Suprapubic skin (tissue), 4 donors: Measurements from ENCODE around the gene COX20. TPM values are rescaled to one million over a fixed set of nuclear protein-coding genes. Genes with fewer than 3 reads are reported as not detected.
"Not testable (repeated sequence)": the region's sequence is repeated elsewhere in the genome, so short reads cannot be mapped to it uniquely, and the experiment has no call there.

Experiments
- DNase-seq, 2 donors: peaks; one replicate each; pipeline ENCODE4 v3.0.0-alpha.2; 2019; ENCODE audit warnings: low spot score in 2 of 2
- H3K27ac ChIP-seq: fragments of 200-600 bp; sonication (generic); one replicate; pipeline ENCODE4 v1.5.1; 2019
- H3K27me3 ChIP-seq: fragments of 200-600 bp; sonication (generic); one replicate; pipeline ENCODE4 v1.5.1; 2019
- H3K36me3 ChIP-seq: fragments of 200-600 bp; sonication (generic); one replicate; pipeline ENCODE4 v1.5.1; 2019
- H3K4me1 ChIP-seq: fragments of 200-600 bp; sonication (generic); one replicate; pipeline ENCODE4 v1.5.1; 2019
- H3K4me3 ChIP-seq: fragments of 200-600 bp; sonication (generic); one replicate; pipeline ENCODE4 v1.5.1; 2019; ENCODE audit warnings: mild to moderate bottlenecking
- H3K9me3 ChIP-seq: fragments of 200-600 bp; sonication (generic); one replicate; pipeline ENCODE4 v1.5.1; 2019
- CTCF ChIP-seq, 2 donors: fragments of 200-600 bp in 1 of 2; fragments of 450-650 bp in 1 of 2; sonication (generic) in 1 of 2; IDR thresholded peaks; one replicate each; pipeline ENCODE4 v1.5.1; 2016 to 2019; ENCODE audit warnings: antibody characterized with exemption in 2 of 2, mild to moderate bottlenecking in 1 of 2, moderate library complexity in 1 of 2
- EP300 ChIP-seq: sonication (generic); formaldehyde crosslinking; IDR thresholded peaks from one replicate; pipeline ENCODE4 v1.6.1; 2017; ENCODE audit warnings: antibody characterized with exemption
- POLR2A ChIP-seq, 2 donors: fragments of 450-650 bp; IDR thresholded peaks; one replicate each; pipeline ENCODE4 v1.6.1; 2017; ENCODE audit warnings: antibody characterized with exemption in 2 of 2, mild to moderate bottlenecking in 2 of 2, moderate library complexity in 2 of 2
- POLR2AphosphoS5 ChIP-seq, 3 donors: sonication (generic); formaldehyde crosslinking; IDR thresholded peaks; one replicate each; pipeline ENCODE4 v1.6.1; 2017; ENCODE audit warnings: antibody characterized with exemption in 3 of 3
- WGBS: methylation state at CpG from one replicate; pipeline ENCODE4 v1.1.5; 2018; 5-methylcytosine and 5-hydroxymethylcytosine counted together
- total RNA-seq, 4 donors: library from RNA; depleted of rRNA; stranded (reverse); fragments of >200 nt; gene quantifications; one replicate each; pipeline ENCODE4 v1.1.0, GENCODE V29; 2016

COX20 gene
- total RNA-seq, 4 donors from 2014 or later = 19.4 to 30.3 (median 25.3) TPM

- Histone ChIP-seq H3K9me3 (no peaks in the 10 kb centered on the region), H3K27me3 (peaks cover 4% of the 10 kb centered on the region), H3K27ac (no peak overlapping the region), H3K4me1 (no peaks in the 10 kb centered on the region), H3K36me3 (no peaks in the 10 kb centered on the region), H3K4me3 (no peak overlapping the region)
- no peak for TF ChIP-seq CTCF (IDR thresholded peaks at IDR 0.05)
- no peak for TF ChIP-seq POLR2AphosphoS5 (IDR thresholded peaks at IDR 0.05)
- WGBS = 87% methylated on average over 5 of the region's 5 CpGs
- DNase-seq = no peak
Measured at GRCh38 chr1:244792188-244792850, 43.1 kb upstream of the COX20 start.

GRCh38 chr1:244794071-244794470 lies 41.4 kb upstream of the COX20 start:
- H3K27me3 ChIP-seq = no peaks in the 10 kb centered on the region
- H3K4me1 ChIP-seq = no peaks in the 10 kb centered on the region
- H3K4me3 ChIP-seq = no peak overlapping the region
- no peak overlapping the region for H3K27ac ChIP-seq
- no peaks in the 10 kb centered on the region for H3K9me3 ChIP-seq
- TF ChIP-seq CTCF (IDR thresholded peaks at IDR 0.05) (no peak), POLR2AphosphoS5 (IDR thresholded peaks at IDR 0.05) (no peak), POLR2A (IDR thresholded peaks at IDR 0.05) (no peak), EP300 (no peak)
- no peak for DNase-seq
- H3K36me3 ChIP-seq = no peaks in the 10 kb centered on the region
- WGBS = 89% methylated on average over 9 of the region's 9 CpGs

GRCh38 chr1:244794516-244794915 lies 40.9 kb upstream of the COX20 start:
- not testable (repeated sequence) for H3K27me3 ChIP-seq, H3K4me1 ChIP-seq, H3K36me3 ChIP-seq, H3K27ac ChIP-seq, DNase-seq, H3K9me3 ChIP-seq, H3K4me3 ChIP-seq
- WGBS = 88% methylated on average over 6 of the region's 6 CpGs

- Histone ChIP-seq H3K4me1 (peaks cover 4% of the 10 kb centered on the region), H3K27ac (no peak overlapping the region), H3K36me3 (no peaks in the 10 kb centered on the region), H3K9me3 (no peaks in the 10 kb centered on the region), H3K4me3 (no peak overlapping the region), H3K27me3 (no peaks in the 10 kb centered on the region)
- 36% methylated on average over 10 of the region's 10 CpGs for WGBS
- peak in 1 of 2 donors; percentile 75 for DNase-seq
- TF ChIP-seq CTCF (IDR thresholded peaks at IDR 0.05) (peak; percentile 64 to 66), POLR2AphosphoS5 (IDR thresholded peaks at IDR 0.05) (no peak)
Measured at GRCh38 chr1:244796719-244797406, 38.6 kb upstream of the COX20 start.

- Histone ChIP-seq H3K4me1 (peaks cover 4% of the 10 kb centered on the region), H3K4me3 (no peak overlapping the region), H3K27ac (no peak overlapping the region), H3K27me3 (no peaks in the 10 kb centered on the region), H3K9me3 (no peaks in the 10 kb centered on the region), H3K36me3 (no peaks in the 10 kb centered on the region)
- TF ChIP-seq EP300 = no peak
- DNase-seq = peak in 1 of 2 donors; percentile 58
- WGBS = 91% methylated on average over 9 of the region's 9 CpGs
Measured at GRCh38 chr1:244800821-244801220, 34.6 kb upstream of the COX20 start.

GRCh38 chr1:244801246-244801645 lies 34.2 kb upstream of the COX20 start:
- TF ChIP-seq POLR2AphosphoS5 (IDR thresholded peaks at IDR 0.05) = no peak
- peak; percentile 33 to 40 for TF ChIP-seq CTCF (IDR thresholded peaks at IDR 0.05)
- Histone ChIP-seq H3K9me3 (no peaks in the 10 kb centered on the region), H3K36me3 (no peaks in the 10 kb centered on the region), H3K4me1 (peaks cover 4% of the 10 kb centered on the region), H3K27me3 (no peaks in the 10 kb centered on the region), H3K4me3 (no peak overlapping the region), H3K27ac (no peak overlapping the region)
- 60% methylated on average over 14 of the region's 14 CpGs for WGBS
- DNase-seq = peak in 1 of 2 donors; percentile 20
